Cardiac fibroblast (primary cell): ENCODE data around the gene CTNNA1.

ENCODE experiments used
- DNase-seq, 2 donors: peaks; one replicate each; pipeline versions ENCODE4 v3.0.0 to v3.0.0-alpha.2; 2010; ENCODE audit warnings: low read depth in 2 of 2
- H3K4me3 ChIP-seq, 2 donors: replicated peaks in 1 of 2; 1 replicate in 1 of 2; 2 replicates in 1 of 2; pipeline ENCODE4 v1.5.1; 2011; ENCODE audit warnings: low read depth in 2 of 2, low read length in 2 of 2, mild to moderate bottlenecking in 2 of 2, moderate library complexity in 1 of 2
- TF ChIP-seq, protein P1 (sequence below): IDR thresholded peaks from one replicate; pipeline ENCODE4 v1.5.1; 2011; ENCODE audit warnings: low read depth, mild to moderate bottlenecking, low read length, inconsistent platforms

CTNNA1 gene

GRCh38 chr5:138870611-138871010 lies 117.4 kb downstream of the CTNNA1 start:
- TF ChIP-seq, protein P1, sequence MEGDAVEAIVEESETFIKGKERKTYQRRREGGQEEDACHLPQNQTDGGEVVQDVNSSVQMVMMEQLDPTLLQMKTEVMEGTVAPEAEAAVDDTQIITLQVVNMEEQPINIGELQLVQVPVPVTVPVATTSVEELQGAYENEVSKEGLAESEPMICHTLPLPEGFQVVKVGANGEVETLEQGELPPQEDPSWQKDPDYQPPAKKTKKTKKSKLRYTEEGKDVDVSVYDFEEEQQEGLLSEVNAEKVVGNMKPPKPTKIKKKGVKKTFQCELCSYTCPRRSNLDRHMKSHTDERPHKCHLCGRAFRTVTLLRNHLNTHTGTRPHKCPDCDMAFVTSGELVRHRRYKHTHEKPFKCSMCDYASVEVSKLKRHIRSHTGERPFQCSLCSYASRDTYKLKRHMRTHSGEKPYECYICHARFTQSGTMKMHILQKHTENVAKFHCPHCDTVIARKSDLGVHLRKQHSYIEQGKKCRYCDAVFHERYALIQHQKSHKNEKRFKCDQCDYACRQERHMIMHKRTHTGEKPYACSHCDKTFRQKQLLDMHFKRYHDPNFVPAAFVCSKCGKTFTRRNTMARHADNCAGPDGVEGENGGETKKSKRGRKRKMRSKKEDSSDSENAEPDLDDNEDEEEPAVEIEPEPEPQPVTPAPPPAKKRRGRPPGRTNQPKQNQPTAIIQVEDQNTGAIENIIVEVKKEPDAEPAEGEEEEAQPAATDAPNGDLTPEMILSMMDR, result no peak
- no peak overlapping the region for H3K4me3 ChIP-seq
- no peak for DNase-seq

DNA sequence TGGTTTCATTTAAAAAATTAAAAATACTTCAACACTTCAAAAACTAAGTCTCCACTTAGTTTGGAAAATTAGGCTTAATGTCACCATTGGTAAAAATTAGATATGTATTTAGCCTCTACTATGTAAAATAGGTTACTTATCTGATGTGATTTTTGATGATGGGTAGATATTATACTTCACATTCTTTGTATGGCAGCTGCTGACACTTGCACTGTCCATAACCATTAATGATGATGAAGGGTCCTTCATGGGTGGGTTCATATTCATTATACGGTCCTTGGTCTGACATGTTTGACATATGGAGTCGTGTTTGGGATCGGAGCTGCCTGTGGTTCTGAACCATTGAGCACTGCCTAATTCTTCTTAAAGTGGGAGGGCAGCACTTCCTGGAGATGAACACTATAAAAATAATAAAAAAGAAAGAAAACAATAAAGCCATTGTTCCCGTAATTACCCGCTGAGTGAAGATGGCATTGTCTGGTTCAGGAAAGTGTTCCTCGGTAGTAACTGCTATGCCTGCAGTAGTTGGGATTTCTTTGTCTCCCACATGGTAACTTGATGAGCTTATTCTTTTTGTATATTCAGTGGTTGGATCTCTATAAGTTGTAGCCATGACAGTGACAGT lies 119.7 kb downstream of the CTNNA1 start:
- DNase-seq, result no peak
- TF ChIP-seq, protein P1, result no peak
- H3K4me3 ChIP-seq, result no peak overlapping the region

- TF ChIP-seq, protein P1, result no peak
- no peak for DNase-seq
- no peak overlapping the region for H3K4me3 ChIP-seq
Measured at GRCh38 chr5:138873466-138874221, 120.4 kb downstream of the CTNNA1 start.

- no peak for DNase-seq
- TF ChIP-seq, protein P1, result no peak
- H3K4me3 ChIP-seq, result no peak overlapping the region
Measured at GRCh38 chr5:138874241-138874640, 121.0 kb downstream of the CTNNA1 start.

DNA sequence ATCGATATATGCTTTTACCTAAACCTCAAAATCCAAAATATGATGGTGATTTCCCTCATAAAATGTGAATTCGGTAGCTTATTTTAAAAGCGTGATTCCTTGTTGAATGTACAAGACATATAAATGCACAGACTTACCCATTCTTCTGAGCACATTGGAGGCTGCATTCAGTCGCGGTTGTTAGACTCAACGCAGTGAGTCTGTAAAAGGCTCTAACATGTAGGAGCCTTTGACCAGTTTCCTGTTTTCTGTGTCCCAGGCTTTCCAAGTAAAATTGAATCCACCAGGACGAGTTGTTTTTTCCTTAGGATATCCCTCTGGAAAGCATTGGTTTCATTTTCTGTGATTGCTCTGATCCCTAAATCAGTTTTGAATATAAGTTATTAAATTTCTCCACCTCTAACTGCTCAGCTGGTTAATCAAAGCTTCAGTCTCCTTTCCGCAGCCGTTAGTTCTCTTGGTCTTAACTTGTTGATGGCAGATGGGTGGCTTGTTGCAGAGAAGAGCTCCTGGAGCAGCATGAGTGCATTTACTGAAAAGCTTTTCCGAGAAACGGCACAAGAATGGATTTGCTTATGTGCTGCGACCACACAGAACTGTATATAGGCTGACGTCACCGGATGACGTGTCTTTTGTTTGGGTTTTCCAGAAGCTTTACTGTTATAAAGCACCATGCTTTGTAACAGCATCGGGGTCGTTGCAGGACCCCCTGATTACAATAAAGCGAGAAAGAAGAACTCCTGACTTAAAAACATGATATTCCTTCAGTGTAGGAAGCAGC lies 121.7 kb downstream of the CTNNA1 start, which contains the start of gene LRRTM2:
Gene LRRTM2, minus strand, starts transcription at position 565 of the 781 bp plus-strand sequence. Its CDS starts 424 bp downstream, at position 141.
- TF ChIP-seq, protein P1, result no peak
- DNase-seq, result peak; percentile 33 to 54
- no peak within 1 kb of the TSS for H3K4me3 ChIP-seq

GRCh38 chr5:138875552-138875875 lies 122.3 kb downstream of the CTNNA1 start:
- H3K4me3 ChIP-seq, result no peak overlapping the region
- TF ChIP-seq, protein P1, result no peak
- DNase-seq, result no peak
